GM18858 (cell line): ENCODE data around the gene SP4.
"Not testable (repeated sequence)": the region's sequence is repeated elsewhere in the genome, so short reads cannot be mapped to it uniquely, and the experiment has no call there.

Experiments used
- ATAC-seq: cut with Tn5 transposase; IDR thresholded peaks from one replicate; pipeline ENCODE4 v1.9.1; 2021; ENCODE audit not compliant: unreplicated experiment

The SP4 gene

GRCh38 chr7:21514062-21514461 is 86.2 kb downstream of the SP4 start:
- ATAC-seq, result no peak

- ATAC-seq, result no peak
Observed at GRCh38 chr7:21524680-21525079, 96.8 kb downstream of the SP4 start.

GRCh38 chr7:21526007-21526406 is 98.1 kb downstream of the SP4 start:
- no peak for ATAC-seq

- no peak for ATAC-seq
Observed at GRCh38 chr7:21526448-21526847, 98.6 kb downstream of the SP4 start.

- not testable (repeated sequence) for ATAC-seq
Observed at GRCh38 chr7:21532485-21532884, 104.6 kb downstream of the SP4 start.

- not testable (repeated sequence) for ATAC-seq
Observed at GRCh38 chr7:21533646-21534045, 105.8 kb downstream of the SP4 start.

- ATAC-seq, result not testable (repeated sequence)
Observed at GRCh38 chr7:21536445-21537118, 108.7 kb downstream of the SP4 start.

- ATAC-seq, result no peak
Observed at GRCh38 chr7:21538936-21539495, 111.1 kb downstream of the SP4 start.

- ATAC-seq, result peak; percentile 66
Observed at GRCh38 chr7:21542891-21543527, 115.1 kb downstream of the SP4 start, which contains the start of gene DNAH11. Gene DNAH11, plus strand, starts transcription at chr7:21543039. Its CDS starts 207 bp downstream, at chr7:21543246.

GRCh38 chr7:21543528-21544302 is 115.8 kb downstream of the SP4 start:
- no peak for ATAC-seq

GRCh38 chr7:21544303-21544656 is 116.4 kb downstream of the SP4 start:
- ATAC-seq, result no peak

- no peak for ATAC-seq
Observed at GRCh38 chr7:21544715-21545114, 116.8 kb downstream of the SP4 start.

GRCh38 chr7:21547501-21547900 is 119.6 kb downstream of the SP4 start:
- no peak for ATAC-seq

GRCh38 chr7:21548491-21548890 is 120.6 kb downstream of the SP4 start:
- ATAC-seq, result no peak

GRCh38 chr7:21550076-21550475 is 122.2 kb downstream of the SP4 start:
- no peak for ATAC-seq

GRCh38 chr7:21550821-21551531 is 123.1 kb downstream of the SP4 start:
- ATAC-seq, result no peak

- no peak for ATAC-seq
Observed at GRCh38 chr7:21562385-21562784, 134.5 kb downstream of the SP4 start.
